WTC11 (cell line): ENCODE measurements around the gene DHRS2.

Source experiments
- ELF4 ChIP-seq: sonication (generic); formaldehyde crosslinking; IDR thresholded peaks from 2 replicates; pipeline ENCODE4 v1.8.1; 2022; ENCODE audit warnings: low read depth, mild to moderate bottlenecking, moderate library complexity, missing genetic modification reagents
- ZNF416 ChIP-seq: fragments of 250-450 bp; sonication (Bioruptor Pico); IDR thresholded peaks from 2 replicates; pipeline ENCODE4 v1.9.0; 2021; ENCODE audit warnings: mild to moderate bottlenecking, inconsistent platforms
- TF ChIP-seq, protein P1 (sequence below): fragments of 200-600 bp; IDR thresholded peaks from 2 replicates; pipeline ENCODE4 v1.8.0; 2022; ENCODE audit warnings: antibody characterized with exemption
- TF ChIP-seq, protein P2 (sequence below): sonication (generic); formaldehyde crosslinking; conservative IDR thresholded peaks from 2 replicates; pipeline ENCODE4 v1.8.1; 2023; ENCODE audit warnings: mild to moderate bottlenecking, low read depth, missing genetic modification reagents, moderate library complexity
- TF ChIP-seq, protein P3 (sequence below): sonication (generic); formaldehyde crosslinking; conservative IDR thresholded peaks from 2 replicates; pipeline ENCODE4 v1.8.1; 2022; ENCODE audit warnings: mild to moderate bottlenecking, missing genetic modification reagents
- TF ChIP-seq, protein P4 (sequence below): fragments of 250-450 bp; sonication (Bioruptor Pico); IDR thresholded peaks from 2 replicates; pipeline ENCODE4 v1.8.0; 2021; ENCODE audit warnings: mild to moderate bottlenecking
- TF ChIP-seq, protein P5 (sequence below): sonication (generic); formaldehyde crosslinking; IDR thresholded peaks from 2 replicates; pipeline ENCODE4 v1.8.0; 2022; ENCODE audit warnings: mild to moderate bottlenecking, missing genetic modification reagents

DNA sequence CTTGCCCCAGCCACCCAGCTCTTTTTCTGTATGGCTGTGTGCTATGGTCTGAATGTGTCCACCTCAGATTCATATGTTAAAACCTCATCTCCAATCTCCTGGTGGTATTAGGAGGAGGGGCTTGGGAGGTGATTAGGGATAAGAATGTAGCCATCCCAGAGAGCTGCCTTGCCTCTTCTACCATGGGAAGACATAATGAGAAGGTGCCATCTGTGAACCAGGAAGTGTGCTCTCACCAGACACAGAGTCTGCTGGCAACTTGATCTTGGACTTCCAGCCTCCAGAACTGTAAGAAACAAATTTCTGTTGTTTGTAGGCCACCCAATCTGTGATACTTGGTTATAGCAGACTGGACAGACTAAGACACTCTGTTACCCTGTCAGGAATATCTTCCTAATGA, 34.7 kb upstream of the DHRS2 start:
- TF ChIP-seq, protein P1, sequence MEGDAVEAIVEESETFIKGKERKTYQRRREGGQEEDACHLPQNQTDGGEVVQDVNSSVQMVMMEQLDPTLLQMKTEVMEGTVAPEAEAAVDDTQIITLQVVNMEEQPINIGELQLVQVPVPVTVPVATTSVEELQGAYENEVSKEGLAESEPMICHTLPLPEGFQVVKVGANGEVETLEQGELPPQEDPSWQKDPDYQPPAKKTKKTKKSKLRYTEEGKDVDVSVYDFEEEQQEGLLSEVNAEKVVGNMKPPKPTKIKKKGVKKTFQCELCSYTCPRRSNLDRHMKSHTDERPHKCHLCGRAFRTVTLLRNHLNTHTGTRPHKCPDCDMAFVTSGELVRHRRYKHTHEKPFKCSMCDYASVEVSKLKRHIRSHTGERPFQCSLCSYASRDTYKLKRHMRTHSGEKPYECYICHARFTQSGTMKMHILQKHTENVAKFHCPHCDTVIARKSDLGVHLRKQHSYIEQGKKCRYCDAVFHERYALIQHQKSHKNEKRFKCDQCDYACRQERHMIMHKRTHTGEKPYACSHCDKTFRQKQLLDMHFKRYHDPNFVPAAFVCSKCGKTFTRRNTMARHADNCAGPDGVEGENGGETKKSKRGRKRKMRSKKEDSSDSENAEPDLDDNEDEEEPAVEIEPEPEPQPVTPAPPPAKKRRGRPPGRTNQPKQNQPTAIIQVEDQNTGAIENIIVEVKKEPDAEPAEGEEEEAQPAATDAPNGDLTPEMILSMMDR: no peak
- TF ChIP-seq, protein P2, sequence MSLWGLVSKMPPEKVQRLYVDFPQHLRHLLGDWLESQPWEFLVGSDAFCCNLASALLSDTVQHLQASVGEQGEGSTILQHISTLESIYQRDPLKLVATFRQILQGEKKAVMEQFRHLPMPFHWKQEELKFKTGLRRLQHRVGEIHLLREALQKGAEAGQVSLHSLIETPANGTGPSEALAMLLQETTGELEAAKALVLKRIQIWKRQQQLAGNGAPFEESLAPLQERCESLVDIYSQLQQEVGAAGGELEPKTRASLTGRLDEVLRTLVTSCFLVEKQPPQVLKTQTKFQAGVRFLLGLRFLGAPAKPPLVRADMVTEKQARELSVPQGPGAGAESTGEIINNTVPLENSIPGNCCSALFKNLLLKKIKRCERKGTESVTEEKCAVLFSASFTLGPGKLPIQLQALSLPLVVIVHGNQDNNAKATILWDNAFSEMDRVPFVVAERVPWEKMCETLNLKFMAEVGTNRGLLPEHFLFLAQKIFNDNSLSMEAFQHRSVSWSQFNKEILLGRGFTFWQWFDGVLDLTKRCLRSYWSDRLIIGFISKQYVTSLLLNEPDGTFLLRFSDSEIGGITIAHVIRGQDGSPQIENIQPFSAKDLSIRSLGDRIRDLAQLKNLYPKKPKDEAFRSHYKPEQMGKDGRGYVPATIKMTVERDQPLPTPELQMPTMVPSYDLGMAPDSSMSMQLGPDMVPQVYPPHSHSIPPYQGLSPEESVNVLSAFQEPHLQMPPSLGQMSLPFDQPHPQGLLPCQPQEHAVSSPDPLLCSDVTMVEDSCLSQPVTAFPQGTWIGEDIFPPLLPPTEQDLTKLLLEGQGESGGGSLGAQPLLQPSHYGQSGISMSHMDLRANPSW: no peak
- TF ChIP-seq, protein P3, sequence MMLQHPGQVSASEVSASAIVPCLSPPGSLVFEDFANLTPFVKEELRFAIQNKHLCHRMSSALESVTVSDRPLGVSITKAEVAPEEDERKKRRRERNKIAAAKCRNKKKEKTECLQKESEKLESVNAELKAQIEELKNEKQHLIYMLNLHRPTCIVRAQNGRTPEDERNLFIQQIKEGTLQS (CRISPR knock-in tag): no peak
- TF ChIP-seq ZNF416 (no peak), ELF4 (CRISPR knock-in tag) (no peak)
- TF ChIP-seq, protein P4, sequence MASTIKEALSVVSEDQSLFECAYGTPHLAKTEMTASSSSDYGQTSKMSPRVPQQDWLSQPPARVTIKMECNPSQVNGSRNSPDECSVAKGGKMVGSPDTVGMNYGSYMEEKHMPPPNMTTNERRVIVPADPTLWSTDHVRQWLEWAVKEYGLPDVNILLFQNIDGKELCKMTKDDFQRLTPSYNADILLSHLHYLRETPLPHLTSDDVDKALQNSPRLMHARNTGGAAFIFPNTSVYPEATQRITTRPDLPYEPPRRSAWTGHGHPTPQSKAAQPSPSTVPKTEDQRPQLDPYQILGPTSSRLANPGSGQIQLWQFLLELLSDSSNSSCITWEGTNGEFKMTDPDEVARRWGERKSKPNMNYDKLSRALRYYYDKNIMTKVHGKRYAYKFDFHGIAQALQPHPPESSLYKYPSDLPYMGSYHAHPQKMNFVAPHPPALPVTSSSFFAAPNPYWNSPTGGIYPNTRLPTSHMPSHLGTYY (CRISPR knock-in tag): no peak
- TF ChIP-seq, protein P5, sequence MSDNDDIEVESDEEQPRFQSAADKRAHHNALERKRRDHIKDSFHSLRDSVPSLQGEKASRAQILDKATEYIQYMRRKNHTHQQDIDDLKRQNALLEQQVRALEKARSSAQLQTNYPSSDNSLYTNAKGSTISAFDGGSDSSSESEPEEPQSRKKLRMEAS: no peak
